Measurements from ENCODE around the gene SHC3. TPM values are rescaled to one million over a fixed set of nuclear protein-coding genes. Genes with fewer than 3 reads are reported as not detected.

Gene SHC3
- total RNA-seq, 2 donors from 2014 or later: 5.7 to 6.9 TPM

DNA sequence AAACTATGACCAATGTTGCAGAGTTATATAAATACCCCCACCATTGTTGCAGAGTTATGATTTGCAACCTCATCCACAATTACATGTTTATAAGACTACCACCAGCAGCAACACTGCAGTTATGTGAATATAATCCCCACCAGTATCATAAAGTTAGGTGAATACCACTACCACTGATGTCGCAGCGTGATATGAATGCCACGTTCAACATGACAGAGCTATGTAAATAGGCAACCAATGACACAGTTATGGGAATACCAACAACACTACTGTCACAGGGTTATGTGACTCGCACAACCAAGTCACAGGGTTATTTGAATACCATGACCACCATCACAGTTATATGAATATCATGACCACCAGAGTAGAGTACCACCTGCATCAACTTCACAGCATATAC, 63.9 kb downstream of the SHC3 start:
- no peaks in the 10 kb centered on the region for H3K4me1 ChIP-seq
- no peak overlapping the region for H3K4me3 ChIP-seq
- no peak overlapping the region for H3K27ac ChIP-seq
- TF ChIP-seq POLR2A (IDR thresholded peaks at IDR 0.05): no peak
- TF ChIP-seq, protein P1, sequence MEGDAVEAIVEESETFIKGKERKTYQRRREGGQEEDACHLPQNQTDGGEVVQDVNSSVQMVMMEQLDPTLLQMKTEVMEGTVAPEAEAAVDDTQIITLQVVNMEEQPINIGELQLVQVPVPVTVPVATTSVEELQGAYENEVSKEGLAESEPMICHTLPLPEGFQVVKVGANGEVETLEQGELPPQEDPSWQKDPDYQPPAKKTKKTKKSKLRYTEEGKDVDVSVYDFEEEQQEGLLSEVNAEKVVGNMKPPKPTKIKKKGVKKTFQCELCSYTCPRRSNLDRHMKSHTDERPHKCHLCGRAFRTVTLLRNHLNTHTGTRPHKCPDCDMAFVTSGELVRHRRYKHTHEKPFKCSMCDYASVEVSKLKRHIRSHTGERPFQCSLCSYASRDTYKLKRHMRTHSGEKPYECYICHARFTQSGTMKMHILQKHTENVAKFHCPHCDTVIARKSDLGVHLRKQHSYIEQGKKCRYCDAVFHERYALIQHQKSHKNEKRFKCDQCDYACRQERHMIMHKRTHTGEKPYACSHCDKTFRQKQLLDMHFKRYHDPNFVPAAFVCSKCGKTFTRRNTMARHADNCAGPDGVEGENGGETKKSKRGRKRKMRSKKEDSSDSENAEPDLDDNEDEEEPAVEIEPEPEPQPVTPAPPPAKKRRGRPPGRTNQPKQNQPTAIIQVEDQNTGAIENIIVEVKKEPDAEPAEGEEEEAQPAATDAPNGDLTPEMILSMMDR (IDR thresholded peaks at IDR 0.05): no peak
- no peak for ATAC-seq
- H3K27me3 ChIP-seq: no peaks in the 10 kb centered on the region
- no peak for DNase-seq
- no peaks in the 10 kb centered on the region for H3K9me3 ChIP-seq
- intact Hi-C loops (cut with DNase I): no loop called here
- no peaks in the 10 kb centered on the region for H3K36me3 ChIP-seq (replicated peaks in 1 of 2; ENCODE audit: insufficient read depth in 1 of 2, low read depth in 2 of 2)
- WGBS, 2 donors: 84 to 88% methylated on average over 4 of the region's 4 CpGs

DNA sequence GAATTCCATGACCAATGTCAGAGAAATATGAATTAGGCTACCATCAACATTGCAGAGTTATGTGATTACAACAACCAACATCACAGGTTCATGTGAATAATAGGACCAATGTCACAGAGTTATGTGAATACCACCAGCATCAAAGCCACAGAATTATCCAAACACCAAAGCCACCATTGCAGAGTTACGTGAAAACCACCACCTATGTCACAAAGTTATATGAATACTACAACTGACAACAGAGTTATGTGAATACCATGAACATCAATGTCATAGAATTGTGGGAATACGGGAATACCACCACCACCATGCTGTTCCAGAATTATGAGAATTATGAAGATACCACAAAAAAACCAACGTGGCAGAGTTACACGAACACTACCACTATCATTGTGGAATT, 64.8 kb downstream of the SHC3 start:
- 75 to 82% methylated on average over 4 of the region's 4 CpGs for WGBS, 2 donors
- H3K27ac ChIP-seq: no peak overlapping the region

DNA sequence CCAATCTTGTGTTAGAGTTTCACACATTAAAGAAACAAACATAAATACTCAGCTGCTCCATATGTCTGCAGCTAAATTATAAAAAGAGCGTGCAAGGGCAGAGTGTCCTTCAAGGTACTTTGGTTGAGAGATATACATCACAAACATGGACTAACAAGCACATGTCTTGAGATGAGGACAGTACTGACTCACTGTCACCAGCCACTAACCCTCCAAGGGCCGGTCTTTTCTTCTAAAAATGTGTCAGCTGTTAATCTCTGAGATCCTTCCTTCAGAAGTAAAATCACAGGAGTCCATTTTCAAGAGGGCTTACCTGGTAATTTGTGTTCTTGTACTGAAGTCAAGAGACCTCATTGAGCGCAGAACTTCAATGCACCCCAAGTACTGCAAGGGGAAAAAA, 66.4 kb downstream of the SHC3 start:
- no peak for TF ChIP-seq POLR2A (IDR thresholded peaks at IDR 0.05)
- TF ChIP-seq, protein P1 (IDR thresholded peaks at IDR 0.05): no peak

More for the DNA sequence above, 64.8 kb downstream of the SHC3 start:
- intact Hi-C loops (cut with DNase I): no loop called here
- Histone ChIP-seq H3K4me1 (no peaks in the 10 kb centered on the region), H3K4me3 (no peak overlapping the region), H3K27me3 (no peaks in the 10 kb centered on the region), H3K9me3 (no peaks in the 10 kb centered on the region), H3K36me3 (replicated peaks in 1 of 2; ENCODE audit: insufficient read depth in 1 of 2, low read depth in 2 of 2) (no peaks in the 10 kb centered on the region)
- no peak for ATAC-seq
- no peak for DNase-seq
- TF ChIP-seq, protein P1 (IDR thresholded peaks at IDR 0.05): no peak
- TF ChIP-seq POLR2A (IDR thresholded peaks at IDR 0.05): no peak

DNA sequence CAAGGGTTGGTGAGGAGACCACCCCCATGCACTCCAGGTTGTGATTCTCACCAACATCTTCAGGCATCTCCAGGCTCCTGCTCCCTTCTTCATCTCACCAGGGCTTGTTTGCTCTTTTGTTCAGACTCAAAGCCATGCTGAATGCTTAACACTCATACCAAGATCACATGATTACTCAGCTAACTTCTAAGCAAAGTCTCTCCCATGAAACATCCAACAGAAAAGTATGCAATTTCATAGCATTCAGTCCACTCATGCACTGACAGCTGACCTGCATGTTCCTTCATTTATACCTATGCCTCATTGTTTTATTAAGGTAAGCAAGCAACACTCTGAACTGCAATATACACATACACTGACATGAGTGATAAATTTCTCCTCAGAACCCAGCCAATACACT, 69.0 kb downstream of the SHC3 start:
- Histone ChIP-seq H3K27me3 (no peaks in the 10 kb centered on the region), H3K9me3 (no peaks in the 10 kb centered on the region), H3K4me3 (no peak overlapping the region), H3K27ac (no peak overlapping the region), H3K36me3 (replicated peaks in 1 of 2; ENCODE audit: insufficient read depth in 1 of 2, low read depth in 2 of 2) (no peaks in the 10 kb centered on the region), H3K4me1 (no peaks in the 10 kb centered on the region)
- DNase-seq (no peak), ATAC-seq (no peak)
- TF ChIP-seq POLR2A (IDR thresholded peaks at IDR 0.05): no peak
- TF ChIP-seq, protein P1 (IDR thresholded peaks at IDR 0.05): no peak
- intact Hi-C loops (cut with DNase I): no loop called here

More for the DNA sequence above, 66.4 kb downstream of the SHC3 start:
- H3K27ac ChIP-seq: no peak overlapping the region
- H3K4me3 ChIP-seq: no peak overlapping the region
- intact Hi-C loops (cut with DNase I): no loop called here
- H3K27me3 ChIP-seq: no peaks in the 10 kb centered on the region
- 86 to 91% methylated on average over 3 of the region's 3 CpGs for WGBS, 2 donors
- no peak for DNase-seq
- no peak for ATAC-seq
- H3K4me1 ChIP-seq: no peaks in the 10 kb centered on the region
- H3K9me3 ChIP-seq: no peaks in the 10 kb centered on the region
- H3K36me3 ChIP-seq (replicated peaks in 1 of 2; ENCODE audit: insufficient read depth in 1 of 2, low read depth in 2 of 2): no peaks in the 10 kb centered on the region

DNA sequence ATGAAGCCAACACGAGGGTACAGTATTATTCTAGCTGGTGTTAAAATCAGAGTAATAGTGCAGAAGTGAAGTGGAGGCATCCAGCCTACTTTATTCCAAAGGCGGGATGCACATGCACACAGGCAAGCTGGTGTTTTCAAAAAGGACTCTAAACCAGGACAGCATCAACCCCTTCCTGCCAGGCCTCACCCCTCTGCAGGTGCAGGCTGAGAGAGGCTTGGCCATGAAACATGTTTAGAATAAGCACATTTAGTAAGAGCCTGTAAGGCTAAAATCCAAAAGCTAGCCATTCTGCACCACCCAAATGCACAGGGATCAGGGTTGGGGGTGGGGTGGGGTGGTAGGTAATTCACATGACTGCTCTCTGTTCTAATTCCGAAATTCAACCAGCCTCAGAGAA, 71.2 kb downstream of the SHC3 start:
- WGBS, 2 donors: 61 to 77% methylated on average over 3 of the region's 3 CpGs
- no peak for TF ChIP-seq POLR2A (IDR thresholded peaks at IDR 0.05)
- TF ChIP-seq, protein P1 (IDR thresholded peaks at IDR 0.05): no peak
- no peak for DNase-seq
- Histone ChIP-seq H3K9me3 (no peaks in the 10 kb centered on the region), H3K4me1 (no peaks in the 10 kb centered on the region), H3K36me3 (replicated peaks in 1 of 2; ENCODE audit: insufficient read depth in 1 of 2, low read depth in 2 of 2) (no peaks in the 10 kb centered on the region), H3K27ac (no peak overlapping the region), H3K4me3 (no peak overlapping the region), H3K27me3 (no peaks in the 10 kb centered on the region)
- no peak for ATAC-seq
- intact Hi-C loops (cut with DNase I): no loop called here

Data from body of pancreas (tissue), 4 donors.